Neural cell (in vitro differentiated cells): Measurements from ENCODE around the gene MOGAT2. TPM values are rescaled to one million over a fixed set of nuclear protein-coding genes. Genes with fewer than 3 reads are reported as not detected.

Source experiments
- H2AFZ ChIP-seq: fragments of 200-600, 300-800 bp; sonication (generic), shearing (Covaris generic); 2 replicates; pipeline ENCODE4 v1.6.0; 2014; ENCODE audit warnings: low read depth, mild to moderate bottlenecking, antibody characterized with exemption, low read length, moderate library complexity
- H3F3A ChIP-seq: fragments of 200-600 bp; shearing (Covaris generic); 2 replicates; pipeline ENCODE4 v1.6.1; 2016; ENCODE audit warnings: mild to moderate bottlenecking, moderate library complexity, mixed read lengths, antibody characterized with exemption, low read length; ENCODE audit not compliant: insufficient read depth, poor library complexity, severe bottlenecking
- H3K27ac ChIP-seq: fragments of 200-600, 300-800 bp; sonication (generic), shearing (Covaris generic); 2 replicates; pipeline ENCODE4 v1.5.1; 2014; ENCODE audit warnings: mild to moderate bottlenecking, low read length, moderate library complexity
- H3K27me3 ChIP-seq: fragments of 300-800, 200-600 bp; sonication (generic), shearing (Covaris generic); 2 replicates; pipeline ENCODE4 v1.6.0; 2014; ENCODE audit warnings: mild to moderate bottlenecking, low read depth, low read length, moderate library complexity; ENCODE audit not compliant: insufficient read depth
- H3K36me3 ChIP-seq: fragments of 300-800, 200-600 bp; sonication (generic), shearing (Covaris generic); 2 replicates; pipeline ENCODE4 v1.5.1; 2014; ENCODE audit warnings: mild to moderate bottlenecking, antibody characterized with exemption, low read length, moderate library complexity; ENCODE audit not compliant: insufficient read depth
- H3K4me2 ChIP-seq: fragments of 300-800, 200-600 bp; sonication (generic), shearing (Covaris generic); 2 replicates; pipeline ENCODE4 v1.6.0; 2014; ENCODE audit warnings: mild to moderate bottlenecking, low read length
- H3K4me3 ChIP-seq: fragments of 300-800, 200-600 bp; sonication (generic), shearing (Covaris generic); 2 replicates; pipeline ENCODE4 v1.5.1; 2014; ENCODE audit warnings: mild to moderate bottlenecking, low read length, moderate library complexity
- H3K79me2 ChIP-seq: fragments of 200-600 bp; shearing (Covaris generic); replicated peaks from 2 replicates; pipeline ENCODE4 v1.6.0; 2014; ENCODE audit warnings: mild to moderate bottlenecking, low read length, moderate library complexity; ENCODE audit not compliant: insufficient read depth
- H3K9ac ChIP-seq: fragments of 300-800, 200-600 bp; sonication (generic), shearing (Covaris generic); 2 replicates; pipeline ENCODE4 v1.6.1; 2016; ENCODE audit warnings: mild to moderate bottlenecking, low read length, mixed read lengths
- H3K9me2 ChIP-seq: fragments of 200-600 bp; shearing (Covaris generic); 2 replicates; pipeline ENCODE4 v1.6.1; 2016; ENCODE audit warnings: mild to moderate bottlenecking, low read length, mixed read lengths; ENCODE audit not compliant: insufficient read depth
- H3K9me3 ChIP-seq: fragments of 200-600, 300-800 bp; sonication (generic), shearing (Covaris generic); 2 replicates; pipeline ENCODE4 v1.6.1; 2016; ENCODE audit warnings: mild to moderate bottlenecking, mixed run types, low read length, moderate library complexity, mixed read lengths
- H4K20me1 ChIP-seq: fragments of 200-600 bp; shearing (Covaris generic); 2 replicates; pipeline ENCODE4 v1.6.1; 2016; ENCODE audit warnings: mild to moderate bottlenecking, mixed run types; ENCODE audit not compliant: insufficient read depth
- EP300 ChIP-seq: fragments of 450-650 bp; conservative IDR thresholded peaks from 2 replicates; pipeline ENCODE4 v1.6.1; 2014; ENCODE audit warnings: antibody characterized with exemption, mild to moderate bottlenecking, moderate library complexity; ENCODE audit not compliant: poor library complexity, severe bottlenecking
- EZH2 ChIP-seq: fragments of 200-600, 300-800 bp; shearing (Covaris generic), sonication (generic); IDR thresholded peaks from 2 replicates; pipeline ENCODE4 v1.6.1; 2014; ENCODE audit warnings: antibody characterized with exemption, low read length, borderline replicate concordance, mild to moderate bottlenecking; ENCODE audit not compliant: insufficient read depth, poor library complexity, severe bottlenecking
- MXI1 ChIP-seq: fragments of 450-650 bp; conservative IDR thresholded peaks from 2 replicates; pipeline ENCODE4 v1.6.1; 2014; ENCODE audit warnings: antibody characterized with exemption, mild to moderate bottlenecking; ENCODE audit not compliant: poor library complexity, severe bottlenecking
- POLR2AphosphoS5 ChIP-seq: IDR thresholded peaks from 2 replicates; pipeline ENCODE4 v1.6.1; 2012
- RAD21 ChIP-seq: fragments of 450-650 bp; conservative IDR thresholded peaks from 2 replicates; pipeline ENCODE4 v1.6.1; 2014; ENCODE audit warnings: antibody characterized with exemption, mild to moderate bottlenecking, moderate library complexity
- SMC3 ChIP-seq: fragments of 450-650 bp; conservative IDR thresholded peaks from 2 replicates; pipeline ENCODE4 v1.6.1; 2014; ENCODE audit warnings: antibody characterized with exemption, mild to moderate bottlenecking, moderate library complexity; ENCODE audit not compliant: poor library complexity
- TAF1 ChIP-seq: IDR thresholded peaks from 2 replicates; pipeline ENCODE4 v1.6.1; 2012; ENCODE audit warnings: low read depth
- polyA plus RNA-seq: library from polyadenylated mRNA; depleted of rRNA; stranded (reverse); fragments of >200 nt; gene quantifications from 2 replicates; pipeline ENCODE4 v1.2.3, GENCODE V29; 2014
- TF ChIP-seq, protein P1 (sequence below): fragments of 450-650 bp; IDR thresholded peaks from 2 replicates; pipeline ENCODE4 v1.5.1; 2014; ENCODE audit warnings: antibody characterized with exemption, mild to moderate bottlenecking, moderate library complexity; ENCODE audit not compliant: poor library complexity, severe bottlenecking
- TF ChIP-seq, protein P2 (sequence below): IDR thresholded peaks from 2 replicates; pipeline ENCODE4 v1.6.1; 2012; ENCODE audit warnings: borderline replicate concordance

MOGAT2 gene
- polyA plus RNA-seq, 1 donor from 2014 or later, result not detected

GRCh38 chr11:75760243-75760642, 42.6 kb downstream of the MOGAT2 start:
- Histone ChIP-seq H3K9me3 (no peaks in the 10 kb centered on the region), H3F3A (no peaks in the 10 kb centered on the region), H3K9ac (no peak overlapping the region), H4K20me1 (no peaks in the 10 kb centered on the region), H3K9me2 (no peaks in the 10 kb centered on the region), H3K4me3 (no peak overlapping the region), H3K27ac (no peak overlapping the region), H3K4me2 (no peak overlapping the region), H3K79me2 (no peaks in the 10 kb centered on the region), H2AFZ (no peak overlapping the region), H3K27me3 (no peaks in the 10 kb centered on the region), H3K36me3 (no peaks in the 10 kb centered on the region)
- TF ChIP-seq EP300 (no peak), MXI1 (no peak), POLR2AphosphoS5 (no peak), EZH2 (no peak), TAF1 (no peak), RAD21 (no peak), SMC3 (no peak)
- TF ChIP-seq, protein P1, sequence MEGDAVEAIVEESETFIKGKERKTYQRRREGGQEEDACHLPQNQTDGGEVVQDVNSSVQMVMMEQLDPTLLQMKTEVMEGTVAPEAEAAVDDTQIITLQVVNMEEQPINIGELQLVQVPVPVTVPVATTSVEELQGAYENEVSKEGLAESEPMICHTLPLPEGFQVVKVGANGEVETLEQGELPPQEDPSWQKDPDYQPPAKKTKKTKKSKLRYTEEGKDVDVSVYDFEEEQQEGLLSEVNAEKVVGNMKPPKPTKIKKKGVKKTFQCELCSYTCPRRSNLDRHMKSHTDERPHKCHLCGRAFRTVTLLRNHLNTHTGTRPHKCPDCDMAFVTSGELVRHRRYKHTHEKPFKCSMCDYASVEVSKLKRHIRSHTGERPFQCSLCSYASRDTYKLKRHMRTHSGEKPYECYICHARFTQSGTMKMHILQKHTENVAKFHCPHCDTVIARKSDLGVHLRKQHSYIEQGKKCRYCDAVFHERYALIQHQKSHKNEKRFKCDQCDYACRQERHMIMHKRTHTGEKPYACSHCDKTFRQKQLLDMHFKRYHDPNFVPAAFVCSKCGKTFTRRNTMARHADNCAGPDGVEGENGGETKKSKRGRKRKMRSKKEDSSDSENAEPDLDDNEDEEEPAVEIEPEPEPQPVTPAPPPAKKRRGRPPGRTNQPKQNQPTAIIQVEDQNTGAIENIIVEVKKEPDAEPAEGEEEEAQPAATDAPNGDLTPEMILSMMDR, result no peak
- TF ChIP-seq, protein P2, sequence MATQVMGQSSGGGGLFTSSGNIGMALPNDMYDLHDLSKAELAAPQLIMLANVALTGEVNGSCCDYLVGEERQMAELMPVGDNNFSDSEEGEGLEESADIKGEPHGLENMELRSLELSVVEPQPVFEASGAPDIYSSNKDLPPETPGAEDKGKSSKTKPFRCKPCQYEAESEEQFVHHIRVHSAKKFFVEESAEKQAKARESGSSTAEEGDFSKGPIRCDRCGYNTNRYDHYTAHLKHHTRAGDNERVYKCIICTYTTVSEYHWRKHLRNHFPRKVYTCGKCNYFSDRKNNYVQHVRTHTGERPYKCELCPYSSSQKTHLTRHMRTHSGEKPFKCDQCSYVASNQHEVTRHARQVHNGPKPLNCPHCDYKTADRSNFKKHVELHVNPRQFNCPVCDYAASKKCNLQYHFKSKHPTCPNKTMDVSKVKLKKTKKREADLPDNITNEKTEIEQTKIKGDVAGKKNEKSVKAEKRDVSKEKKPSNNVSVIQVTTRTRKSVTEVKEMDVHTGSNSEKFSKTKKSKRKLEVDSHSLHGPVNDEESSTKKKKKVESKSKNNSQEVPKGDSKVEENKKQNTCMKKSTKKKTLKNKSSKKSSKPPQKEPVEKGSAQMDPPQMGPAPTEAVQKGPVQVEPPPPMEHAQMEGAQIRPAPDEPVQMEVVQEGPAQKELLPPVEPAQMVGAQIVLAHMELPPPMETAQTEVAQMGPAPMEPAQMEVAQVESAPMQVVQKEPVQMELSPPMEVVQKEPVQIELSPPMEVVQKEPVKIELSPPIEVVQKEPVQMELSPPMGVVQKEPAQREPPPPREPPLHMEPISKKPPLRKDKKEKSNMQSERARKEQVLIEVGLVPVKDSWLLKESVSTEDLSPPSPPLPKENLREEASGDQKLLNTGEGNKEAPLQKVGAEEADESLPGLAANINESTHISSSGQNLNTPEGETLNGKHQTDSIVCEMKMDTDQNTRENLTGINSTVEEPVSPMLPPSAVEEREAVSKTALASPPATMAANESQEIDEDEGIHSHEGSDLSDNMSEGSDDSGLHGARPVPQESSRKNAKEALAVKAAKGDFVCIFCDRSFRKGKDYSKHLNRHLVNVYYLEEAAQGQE, result no peak

DNA sequence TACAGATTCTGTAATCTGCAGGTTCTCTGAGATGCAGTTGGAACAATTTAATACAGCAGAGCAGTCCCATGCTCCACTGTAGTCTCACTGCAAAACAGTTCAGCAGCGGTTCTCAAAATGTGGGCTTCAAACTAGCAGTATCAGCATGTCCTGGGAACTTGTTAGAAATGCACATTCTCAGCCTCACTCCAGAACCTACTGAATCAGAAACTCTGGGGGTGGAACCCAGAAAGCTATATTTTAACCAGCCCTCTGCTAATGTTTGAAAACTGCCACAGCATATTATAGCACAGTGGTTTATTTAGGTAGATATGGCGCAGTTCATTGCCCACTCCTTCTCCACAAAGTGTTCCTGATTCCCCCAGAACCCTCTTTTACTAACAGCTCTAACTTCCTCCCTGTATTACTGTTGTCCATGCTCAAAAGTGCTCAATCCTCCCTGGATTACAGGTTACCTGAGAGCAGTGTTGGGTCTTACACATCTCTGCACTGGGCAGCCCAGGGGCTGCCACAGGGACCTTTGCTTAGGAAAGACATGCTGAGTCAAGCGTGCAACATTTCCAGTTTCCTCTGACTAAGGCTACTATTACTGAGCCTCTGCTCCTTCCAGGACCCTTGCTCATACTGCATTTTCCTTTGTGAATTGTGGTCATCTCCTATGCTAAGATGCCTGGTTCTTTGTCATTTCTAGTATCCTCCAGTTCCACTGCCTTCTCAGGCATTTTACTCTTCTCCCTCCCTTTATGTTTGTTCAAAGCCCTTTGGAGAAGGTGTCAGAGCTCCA, 43.3 kb downstream of the MOGAT2 start:
- Histone ChIP-seq H3K9me3 (no peaks in the 10 kb centered on the region), H2AFZ (no peak overlapping the region), H3K4me2 (no peak overlapping the region)

More for the DNA sequence above, 43.3 kb downstream of the MOGAT2 start:
- no peaks in the 10 kb centered on the region for H4K20me1 ChIP-seq
- H3K9me2 ChIP-seq, result no peaks in the 10 kb centered on the region
- no peaks in the 10 kb centered on the region for H3K79me2 ChIP-seq
- H3K27me3 ChIP-seq, result no peaks in the 10 kb centered on the region
- H3K9ac ChIP-seq, result no peak overlapping the region
- H3K4me3 ChIP-seq, result no peak overlapping the region
- H3K27ac ChIP-seq, result no peak overlapping the region
- no peaks in the 10 kb centered on the region for H3F3A ChIP-seq
- no peaks in the 10 kb centered on the region for H3K36me3 ChIP-seq
- TF ChIP-seq EZH2, result no peak
- no peak for TF ChIP-seq EP300
- TF ChIP-seq POLR2AphosphoS5, result no peak
- TF ChIP-seq, protein P2, result no peak
- no peak for TF ChIP-seq MXI1
- TF ChIP-seq TAF1, result no peak
- TF ChIP-seq, protein P1, result no peak
- TF ChIP-seq SMC3, result no peak
- no peak for TF ChIP-seq RAD21
